NCI-H524 (cell line): ENCODE data around the gene MSH6.
"Not testable (repeated sequence)": the region's sequence is repeated elsewhere in the genome, so short reads cannot be mapped to it uniquely, and the experiment has no call there.

Source experiments
- DNase-seq, 2 experiments: peaks; one replicate each; lab custom pipeline; 2025; lab: John Stamatoyannopoulos, UW

Gene MSH6

DNA sequence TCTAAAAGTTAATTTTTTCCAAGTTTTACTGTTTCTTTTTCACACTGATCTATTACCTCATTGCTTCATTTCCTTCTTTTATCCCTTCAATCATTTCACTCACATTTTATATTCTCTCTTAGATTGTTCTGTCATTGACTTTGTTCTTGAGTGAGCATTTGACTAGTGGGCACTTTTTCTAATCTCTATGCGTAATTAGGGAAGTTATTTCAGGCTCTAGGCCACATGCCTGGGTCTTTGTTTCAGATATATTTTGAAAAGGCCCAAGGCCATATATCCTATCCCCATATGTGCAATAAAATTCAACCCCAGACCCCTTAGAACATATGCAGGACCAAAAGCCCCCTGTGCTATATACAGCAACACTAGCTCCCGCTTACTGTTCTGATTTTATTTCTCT, 61.2 kb downstream of the MSH6 start:
- no peak for DNase-seq

DNA sequence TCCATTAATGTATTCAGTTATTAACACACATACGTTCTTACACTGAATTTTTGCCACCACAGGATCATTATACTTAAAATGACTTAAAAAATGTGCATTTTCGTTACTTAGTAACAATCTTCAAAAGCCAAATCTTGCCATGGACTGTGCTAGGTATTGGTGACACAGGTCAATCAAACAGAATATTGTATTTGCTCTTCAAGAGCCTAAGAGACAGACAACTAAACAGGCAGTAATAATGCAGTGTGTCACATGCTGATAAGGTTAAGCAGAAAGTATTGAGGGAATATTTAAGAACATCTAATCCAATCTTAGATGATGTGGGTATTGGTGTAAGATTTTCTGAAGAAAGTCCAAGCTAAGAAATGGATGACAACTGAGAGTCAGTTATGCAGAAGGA, 66.4 kb downstream of the MSH6 start:
- DNase-seq, result no peak

DNA sequence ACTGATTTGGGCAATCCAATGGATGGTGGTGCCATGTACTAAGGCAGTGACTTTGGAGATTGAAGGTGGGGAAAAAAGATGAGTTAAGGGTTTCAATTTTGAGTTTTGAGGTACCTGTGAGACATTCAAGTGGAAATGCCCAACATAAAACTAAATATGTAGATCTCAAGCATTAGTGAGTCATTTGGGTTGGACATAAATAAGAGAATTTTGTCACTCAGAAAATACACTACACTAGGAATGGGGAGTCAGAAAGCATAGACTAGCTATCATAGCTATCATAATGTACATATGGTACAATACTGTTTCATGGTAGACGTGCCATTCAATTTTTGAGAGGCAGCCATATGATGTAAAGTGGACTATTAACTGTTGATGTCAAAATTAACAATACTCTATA, 67.3 kb downstream of the MSH6 start:
- DNase-seq, result no peak

- DNase-seq, result not testable (repeated sequence)
Measured at GRCh38 chr2:47853067-47853777, 70.3 kb downstream of the MSH6 start.
